SH-SY5Y (cell line): Measurements from ENCODE around the gene ATP2A1.

Experiments
- GATA2 ChIP-seq: IDR thresholded peaks from 2 replicates; pipeline ENCODE4 v1.6.1; 2011; ENCODE audit warnings: mild to moderate bottlenecking, low read depth, low read length
- GATA3 ChIP-seq: IDR thresholded peaks from 2 replicates; pipeline ENCODE4 v1.6.1; 2011; ENCODE audit warnings: low read depth, mild to moderate bottlenecking, low read length, moderate library complexity

GRCh38 chr16:28935924-28936783 is 57.9 kb downstream of the ATP2A1 start:
- no peak for TF ChIP-seq GATA3
- TF ChIP-seq GATA2, result no peak
